HG03439 (cell line): ENCODE data around the gene EOMES.

Experiments used
- ATAC-seq: cut with Tn5 transposase; IDR thresholded peaks from one replicate; pipeline ENCODE4 v1.9.1; 2021; ENCODE audit warnings: mild to moderate bottlenecking, moderate library complexity; ENCODE audit not compliant: unreplicated experiment

The EOMES gene

DNA sequence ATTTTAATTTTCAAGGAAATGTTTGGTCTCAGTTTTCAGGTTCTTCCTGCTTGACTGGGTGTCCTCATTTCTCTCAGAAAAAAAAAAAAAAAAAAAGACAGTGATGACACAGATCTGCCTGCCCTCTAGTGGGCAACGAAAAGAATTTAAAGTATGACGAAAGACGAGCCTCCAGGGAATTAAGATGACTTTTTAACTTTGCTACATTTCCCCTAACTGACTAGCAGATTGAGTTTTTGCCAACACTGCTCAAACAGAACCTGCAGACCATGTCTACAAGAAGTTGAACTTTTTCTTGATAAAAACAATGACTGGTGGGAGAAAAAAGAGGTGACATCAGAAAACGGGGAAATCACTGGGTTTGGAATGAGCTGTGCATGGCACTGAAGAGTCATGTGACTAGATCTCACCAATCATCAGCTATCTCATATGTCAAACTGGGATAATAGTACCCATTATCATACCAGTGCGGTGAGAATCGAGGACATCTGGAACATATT, 40.8 kb downstream of the EOMES start:
- peak; percentile 66 for ATAC-seq

GRCh38 chr3:27680517-27681246, 41.4 kb downstream of the EOMES start:
- peak; percentile 11 for ATAC-seq

- ATAC-seq: no peak
Measured at GRCh38 chr3:27679691-27680090, 42.4 kb downstream of the EOMES start.

GRCh38 chr3:27678234-27678633, 43.9 kb downstream of the EOMES start:
- ATAC-seq: no peak

DNA sequence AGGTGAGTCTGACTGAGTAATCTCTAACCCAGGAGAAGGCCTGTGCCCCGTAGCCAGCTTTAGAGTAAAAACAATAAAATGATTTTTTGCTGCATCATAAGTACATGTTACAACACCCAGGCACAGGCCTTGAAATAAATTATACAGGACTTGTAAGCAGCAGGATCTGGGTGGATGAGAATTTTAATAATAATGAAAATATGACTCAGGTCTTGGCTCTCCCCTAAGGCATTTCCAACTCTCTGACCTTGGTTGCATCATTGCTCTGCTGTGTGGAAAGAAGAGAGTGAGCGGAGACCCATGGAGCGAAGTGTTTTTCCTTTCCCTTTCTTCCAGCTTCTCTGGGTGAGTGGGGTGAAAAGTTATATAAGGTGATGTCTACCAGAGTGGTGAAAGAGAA, 44.6 kb downstream of the EOMES start:
- ATAC-seq: no peak

DNA sequence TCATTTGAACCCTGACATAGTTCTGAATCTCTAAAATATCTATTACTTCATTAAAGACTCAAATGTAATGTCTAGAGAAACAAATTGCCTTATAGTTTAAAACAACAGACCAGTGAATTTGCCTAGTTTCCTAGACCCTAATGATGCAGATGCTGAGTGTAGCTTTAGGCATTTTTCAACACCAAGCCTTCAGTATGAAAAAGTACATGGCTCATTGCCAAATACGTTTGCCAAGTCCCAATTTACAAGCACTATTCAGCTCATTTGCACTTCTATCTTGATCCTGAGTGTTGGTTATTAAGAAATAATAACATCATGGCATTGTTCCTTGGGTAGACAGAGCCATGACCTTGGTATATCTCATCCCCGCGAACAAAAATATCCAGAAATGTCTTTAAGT, 46.8 kb downstream of the EOMES start:
- no peak for ATAC-seq

DNA sequence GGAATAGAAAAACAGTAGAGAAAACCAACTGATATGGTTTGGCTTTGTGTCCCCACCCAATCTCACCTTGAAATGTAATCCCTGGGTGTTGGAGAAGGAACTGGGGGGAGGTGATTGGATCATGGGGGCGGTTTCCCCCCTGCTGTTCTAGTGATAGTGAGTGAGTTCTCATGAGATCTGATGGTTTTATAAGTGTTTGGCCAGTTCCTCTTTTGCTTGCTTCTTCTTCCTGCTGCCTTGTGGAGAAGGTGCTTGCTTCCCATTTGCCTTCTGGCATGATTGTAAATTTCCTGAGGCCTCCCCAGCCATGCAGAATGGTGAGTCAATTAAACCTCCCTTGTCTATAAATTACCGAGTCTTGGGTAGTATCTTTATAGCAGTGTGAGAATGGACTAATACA, 48.4 kb downstream of the EOMES start:
- no peak for ATAC-seq

DNA sequence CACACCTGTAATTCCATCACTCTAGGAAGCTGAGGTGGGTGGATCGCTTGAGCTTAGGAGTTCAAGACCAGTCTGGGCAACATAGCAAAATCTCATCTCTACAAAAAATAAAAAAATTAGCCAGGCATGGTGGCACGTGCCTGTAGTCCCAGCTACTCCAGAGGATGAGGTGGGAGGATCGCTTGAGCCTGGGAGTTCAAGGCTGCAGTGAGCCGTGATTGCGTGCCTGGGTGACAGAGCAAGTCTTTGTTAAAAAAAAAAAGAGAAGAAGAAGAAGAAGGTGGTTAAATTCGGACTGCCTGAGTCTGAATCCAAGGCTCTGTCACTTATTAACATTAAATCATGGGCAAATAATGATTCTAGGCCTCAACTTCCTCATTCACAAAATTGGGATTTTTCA, 51.0 kb downstream of the EOMES start:
- ATAC-seq: no peak

DNA sequence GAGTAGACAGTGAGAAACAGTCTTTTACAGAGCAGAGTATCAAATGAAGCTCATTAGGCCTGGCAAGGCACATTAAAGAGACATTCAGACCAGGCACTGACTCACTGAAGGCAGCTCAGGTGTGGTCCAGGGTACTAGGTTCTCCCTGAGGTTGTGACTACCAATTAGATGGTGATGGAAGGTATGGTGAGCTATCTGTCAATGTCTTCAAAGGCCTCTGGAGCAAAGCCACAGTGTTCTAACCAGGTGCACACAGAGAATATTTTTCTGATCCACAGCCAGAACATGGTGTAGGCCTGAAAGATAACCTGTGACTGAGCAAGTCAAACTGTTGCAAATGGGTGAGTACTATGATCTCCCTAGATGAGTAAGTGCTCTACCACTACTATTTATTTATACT, 51.5 kb downstream of the EOMES start:
- ATAC-seq: no peak

- ATAC-seq: no peak
Measured at GRCh38 chr3:27669591-27669990, 52.5 kb downstream of the EOMES start.

GRCh38 chr3:27667751-27668150, 54.4 kb downstream of the EOMES start:
- ATAC-seq: no peak

GRCh38 chr3:27666708-27667107, 55.4 kb downstream of the EOMES start:
- ATAC-seq: peak; percentile 32

DNA sequence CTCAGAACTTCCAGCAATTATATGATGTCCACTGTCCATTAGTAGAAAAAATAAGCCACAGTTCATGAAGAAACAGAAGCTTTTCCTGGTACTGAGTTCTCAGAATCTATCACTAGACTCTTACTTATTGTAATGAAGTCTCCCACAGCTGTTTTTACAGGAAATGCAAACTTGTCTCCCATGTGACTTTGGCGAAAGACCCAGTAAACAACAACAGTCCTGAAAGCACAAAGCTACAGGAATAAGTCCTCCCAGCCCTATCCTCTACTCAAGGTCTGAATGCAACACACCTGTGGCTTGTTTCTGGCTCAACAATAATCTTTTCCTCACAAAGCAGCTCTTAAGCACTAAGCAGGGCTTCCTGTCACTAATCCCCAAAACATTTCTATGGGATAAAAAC, 55.9 kb downstream of the EOMES start:
- peak; percentile 65 for ATAC-seq
